Measurements from ENCODE around the gene ARHGEF7.

The ARHGEF7 gene

GRCh38 chr13:111112196-111112595, 2.9 kb upstream of the ARHGEF7 start:
- no peak for DNase-seq

- DNase-seq: no peak
Measured at GRCh38 chr13:111114362-111115060, 599 bp upstream of the ARHGEF7 start.

GRCh38 chr13:111115965-111116521, 933 bp downstream of the ARHGEF7 start:
- no peak for DNase-seq

GRCh38 chr13:111116856-111117255, 1.7 kb downstream of the ARHGEF7 start:
- no peak for DNase-seq

- no peak for DNase-seq
Measured at GRCh38 chr13:111117289-111117688, 2.2 kb downstream of the ARHGEF7 start.

GRCh38 chr13:111117961-111118360, 2.9 kb downstream of the ARHGEF7 start:
- DNase-seq: no peak

GRCh38 chr13:111118898-111119607, 3.9 kb downstream of the ARHGEF7 start:
- no peak for DNase-seq

- DNase-seq: no peak
Measured at GRCh38 chr13:111119966-111120365, 4.9 kb downstream of the ARHGEF7 start.

GRCh38 chr13:111120422-111120821, 5.3 kb downstream of the ARHGEF7 start:
- DNase-seq: no peak

- no peak for DNase-seq
Measured at GRCh38 chr13:111120913-111121312, 5.8 kb downstream of the ARHGEF7 start.

GRCh38 chr13:111121506-111121905, 6.4 kb downstream of the ARHGEF7 start:
- no peak for DNase-seq

- DNase-seq: no peak
Measured at GRCh38 chr13:111122056-111122455, 6.9 kb downstream of the ARHGEF7 start.

- DNase-seq: no peak
Measured at GRCh38 chr13:111122631-111123030, 7.5 kb downstream of the ARHGEF7 start.

- DNase-seq: no peak
Measured at GRCh38 chr13:111123221-111123620, 8.1 kb downstream of the ARHGEF7 start.

GRCh38 chr13:111123649-111124048, 8.5 kb downstream of the ARHGEF7 start:
- DNase-seq: no peak

GRCh38 chr13:111126509-111126908, 11.4 kb downstream of the ARHGEF7 start:
- DNase-seq: no peak

- no peak for DNase-seq
Measured at GRCh38 chr13:111129465-111130115, 14.5 kb downstream of the ARHGEF7 start.

- no peak for DNase-seq
Measured at GRCh38 chr13:111130116-111130508, 15.0 kb downstream of the ARHGEF7 start.

- no peak for DNase-seq
Measured at GRCh38 chr13:111131048-111131447, 15.9 kb downstream of the ARHGEF7 start.

- DNase-seq: no peak
Measured at GRCh38 chr13:111131611-111132010, 16.5 kb downstream of the ARHGEF7 start.

GRCh38 chr13:111132948-111133347, 17.8 kb downstream of the ARHGEF7 start:
- no peak for DNase-seq

- no peak for DNase-seq
Measured at GRCh38 chr13:111139452-111139851, 24.3 kb downstream of the ARHGEF7 start.

- no peak for DNase-seq
Measured at GRCh38 chr13:111139873-111140561, 24.9 kb downstream of the ARHGEF7 start.
